ENCODE data around the gene PGPEP1. TPM values are rescaled to one million over a fixed set of nuclear protein-coding genes. Genes with fewer than 3 reads are reported as not detected.

The PGPEP1 gene
- total RNA-seq, 2 donors from 2014 or later, result 7.7 to 9.0 TPM

- no peak for DNase-seq
- H3K9ac ChIP-seq (ENCODE audit: extremely low read depth, low read length, poor library complexity, severe bottlenecking), result no peak overlapping the region
- H3K27me3 Mint-ChIP-seq (ENCODE audit: insufficient read depth), result no peaks in the 10 kb centered on the region
- H3K9me3 Mint-ChIP-seq, result no peaks in the 10 kb centered on the region
- peaks cover 3% of the 10 kb centered on the region for H3K4me1 ChIP-seq (ENCODE audit: control insufficient read depth, insufficient read depth, low read length)
- peak overlapping the region; percentile 89 for H3K27ac ChIP-seq (ENCODE audit: low read depth, low read length)
- WGBS, 2 experiments (ENCODE audit: insufficient coverage in 1 of 2, insufficient read length in 1 of 2), result 80 to 84% methylated on average over 10 to 15 of the region's 15 CpGs
- peaks cover 12% of the 10 kb centered on the region for H3K4me1 Mint-ChIP-seq
- H3K4me3 ChIP-seq (ENCODE audit: low read length), result no peak overlapping the region
- no peak overlapping the region for H3K4me3 Mint-ChIP-seq
- H3K9me3 ChIP-seq (ENCODE audit: control insufficient read depth, low read length), result no peaks in the 10 kb centered on the region
- H3K36me3 ChIP-seq (ENCODE audit: control insufficient read depth, insufficient read depth, low read length), result no peaks in the 10 kb centered on the region
- H3K36me3 Mint-ChIP-seq (ENCODE audit: low read depth), result peaks cover 7% of the 10 kb centered on the region
- TF ChIP-seq CTCF (conservative IDR thresholded peaks at IDR 0.05), result no peak
- H3K27me3 ChIP-seq (ENCODE audit: control insufficient read depth, insufficient read depth, low read length, poor library complexity, severe bottlenecking), result no peaks in the 10 kb centered on the region
- H3K27ac Mint-ChIP-seq, result peak overlapping the region; percentile 68
These were observed 24.6 kb downstream of the PGPEP1 start for GRCh38 chr19:18364826-18365528.

GRCh38 chr19:18366021-18366435, 25.6 kb downstream of the PGPEP1 start:
- peaks cover 7% of the 10 kb centered on the region for H3K36me3 Mint-ChIP-seq (ENCODE audit: low read depth)
- H3K27ac Mint-ChIP-seq, result no peak overlapping the region
- Histone ChIP-seq H3K4me1 (ENCODE audit: control insufficient read depth, insufficient read depth, low read length) (peaks cover 3% of the 10 kb centered on the region), H3K9ac (ENCODE audit: extremely low read depth, low read length, poor library complexity, severe bottlenecking) (no peak overlapping the region), H3K27ac (ENCODE audit: low read depth, low read length) (peak overlapping the region; percentile 89), H3K9me3 (ENCODE audit: control insufficient read depth, low read length) (no peaks in the 10 kb centered on the region), H3K36me3 (ENCODE audit: control insufficient read depth, insufficient read depth, low read length) (no peaks in the 10 kb centered on the region), H3K4me3 (ENCODE audit: low read length) (no peak overlapping the region), H3K27me3 (ENCODE audit: control insufficient read depth, insufficient read depth, low read length, poor library complexity, severe bottlenecking) (no peaks in the 10 kb centered on the region)
- H3K4me3 Mint-ChIP-seq, result no peak overlapping the region
- no peak for TF ChIP-seq CTCF (conservative IDR thresholded peaks at IDR 0.05)
- no peaks in the 10 kb centered on the region for H3K27me3 Mint-ChIP-seq (ENCODE audit: insufficient read depth)
- H3K9me3 Mint-ChIP-seq, result no peaks in the 10 kb centered on the region
- peaks cover 12% of the 10 kb centered on the region for H3K4me1 Mint-ChIP-seq
- WGBS, 2 experiments (ENCODE audit: insufficient coverage in 1 of 2, insufficient read length in 1 of 2), result 96 to 100% methylated on average over 2 of the region's 2 CpGs
- DNase-seq, result no peak

DNA sequence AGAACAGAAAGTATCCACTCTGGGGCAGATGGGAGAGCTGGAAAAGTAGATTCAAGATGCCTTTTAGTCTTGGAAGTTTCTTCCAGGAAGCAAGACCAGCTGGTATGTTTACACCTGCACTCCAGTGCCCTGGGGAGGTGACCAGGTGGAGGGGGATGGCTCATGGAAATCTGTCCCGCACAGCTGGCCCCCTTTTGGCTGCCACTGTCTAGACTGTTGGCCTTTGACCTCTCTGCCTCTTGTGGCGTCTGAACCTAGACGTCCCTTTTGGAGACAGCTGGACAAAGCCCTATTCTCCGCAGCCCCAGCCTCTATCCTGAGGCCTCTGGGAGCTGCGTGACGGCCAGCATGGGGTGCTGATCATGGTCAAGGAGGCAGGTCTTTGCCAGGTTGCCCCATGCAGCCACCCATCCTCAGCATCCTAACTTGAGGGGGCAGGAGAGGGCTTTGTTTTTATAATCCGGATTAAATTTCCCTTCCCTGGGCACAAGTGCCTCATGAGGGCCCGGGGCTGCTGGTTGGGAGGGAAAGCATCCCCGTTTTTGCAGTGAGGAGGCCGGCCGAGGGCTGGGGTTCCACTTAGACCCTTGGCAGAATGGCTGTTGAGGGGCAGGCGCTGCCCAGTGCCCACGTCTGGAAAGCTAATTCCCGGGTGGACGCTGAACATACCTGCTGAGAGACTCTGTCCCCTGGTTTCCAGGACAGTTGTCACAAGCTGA, 28.3 kb downstream of the PGPEP1 start:
- H3K36me3 Mint-ChIP-seq (ENCODE audit: low read depth), result peaks cover 4% of the 10 kb centered on the region
- H3K27me3 ChIP-seq (ENCODE audit: control insufficient read depth, insufficient read depth, low read length, poor library complexity, severe bottlenecking), result no peaks in the 10 kb centered on the region
- peak overlapping the region; percentile 90 for H3K27ac ChIP-seq (ENCODE audit: low read depth, low read length)
- peaks cover 3% of the 10 kb centered on the region for H3K4me1 ChIP-seq (ENCODE audit: control insufficient read depth, insufficient read depth, low read length)
- no peaks in the 10 kb centered on the region for H3K36me3 ChIP-seq (ENCODE audit: control insufficient read depth, insufficient read depth, low read length)
- no peaks in the 10 kb centered on the region for H3K9me3 Mint-ChIP-seq
- H3K27ac Mint-ChIP-seq, result no peak overlapping the region
- no peak overlapping the region for H3K9ac ChIP-seq (ENCODE audit: extremely low read depth, low read length, poor library complexity, severe bottlenecking)
- DNase-seq, result no peak
- H3K27me3 Mint-ChIP-seq (ENCODE audit: insufficient read depth), result no peaks in the 10 kb centered on the region
- no peak for TF ChIP-seq CTCF (conservative IDR thresholded peaks at IDR 0.05)
- H3K4me1 Mint-ChIP-seq, result peaks cover 15% of the 10 kb centered on the region
- no peaks in the 10 kb centered on the region for H3K9me3 ChIP-seq (ENCODE audit: control insufficient read depth, low read length)
- no peak overlapping the region for H3K4me3 Mint-ChIP-seq
- H3K4me3 ChIP-seq (ENCODE audit: low read length), result no peak overlapping the region
- 82 to 90% methylated on average over 10 to 15 of the region's 15 CpGs for WGBS, 2 experiments (ENCODE audit: insufficient coverage in 1 of 2, insufficient read length in 1 of 2)

Measured in endodermal cell (in vitro differentiated cells).